ENCODE measurements around the gene ERBB3.

ERBB3 gene

GRCh38 chr12:56080556-56081138 is 682 bp downstream of the ERBB3 start:
- DNase-seq (ENCODE audit: low read depth): no peak

GRCh38 chr12:56081393-56082347 is 1.7 kb downstream of the ERBB3 start:
- no peak for DNase-seq (ENCODE audit: low read depth)

GRCh38 chr12:56082382-56082781 is 2.4 kb downstream of the ERBB3 start:
- DNase-seq (ENCODE audit: low read depth): no peak

- no peak for DNase-seq (ENCODE audit: low read depth)
Measured at GRCh38 chr12:56082967-56083366, 3.0 kb downstream of the ERBB3 start.

- no peak for DNase-seq (ENCODE audit: low read depth)
Measured at GRCh38 chr12:56084958-56085543, 5.1 kb downstream of the ERBB3 start.

- no peak for DNase-seq (ENCODE audit: low read depth)
Measured at GRCh38 chr12:56086096-56086495, 6.1 kb downstream of the ERBB3 start.

- DNase-seq (ENCODE audit: low read depth): no peak
Measured at GRCh38 chr12:56086608-56087007, 6.6 kb downstream of the ERBB3 start.

GRCh38 chr12:56087220-56087619 is 7.3 kb downstream of the ERBB3 start:
- no peak for DNase-seq (ENCODE audit: low read depth)

- DNase-seq (ENCODE audit: low read depth): no peak
Measured at GRCh38 chr12:56097738-56098137, 17.8 kb downstream of the ERBB3 start.

GRCh38 chr12:56098592-56098991 is 18.6 kb downstream of the ERBB3 start:
- DNase-seq (ENCODE audit: low read depth): no peak

GRCh38 chr12:56099787-56100186 is 19.8 kb downstream of the ERBB3 start:
- DNase-seq (ENCODE audit: low read depth): no peak

- no peak for DNase-seq (ENCODE audit: low read depth)
Measured at GRCh38 chr12:56101045-56101444, 21.1 kb downstream of the ERBB3 start.

- DNase-seq (ENCODE audit: low read depth): no peak
Measured at GRCh38 chr12:56102683-56103065, 22.7 kb downstream of the ERBB3 start.

GRCh38 chr12:56103066-56103711 is 23.2 kb downstream of the ERBB3 start:
- no peak for DNase-seq (ENCODE audit: low read depth)

- DNase-seq (ENCODE audit: low read depth): no peak
Measured at GRCh38 chr12:56103823-56104108, 23.8 kb downstream of the ERBB3 start.

- peak; percentile 92 for DNase-seq (ENCODE audit: low read depth)
Measured at GRCh38 chr12:56104109-56104814, 24.3 kb downstream of the ERBB3 start, which contains the start of gene PA2G4. Gene PA2G4 (plus strand): TSS chr12:56104559. CDS start chr12:56104738, 179 bp downstream.

GRCh38 chr12:56104815-56105608 is 25.0 kb downstream of the ERBB3 start:
- DNase-seq (ENCODE audit: low read depth): no peak

GRCh38 chr12:56105609-56105902 is 25.6 kb downstream of the ERBB3 start:
- DNase-seq (ENCODE audit: low read depth): no peak

- DNase-seq (ENCODE audit: low read depth): no peak
Measured at GRCh38 chr12:56107242-56107641, 27.3 kb downstream of the ERBB3 start.

GRCh38 chr12:56110571-56110970 is 30.6 kb downstream of the ERBB3 start:
- no peak for DNase-seq (ENCODE audit: low read depth)

- no peak for DNase-seq (ENCODE audit: low read depth)
Measured at GRCh38 chr12:56114084-56114483, 34.1 kb downstream of the ERBB3 start.

All from non-pigmented ciliary epithelial cell (primary cell).